Body of pancreas (tissue), 4 donors: ENCODE measurements around the gene TXNDC15. TPM values are rescaled to one million over a fixed set of nuclear protein-coding genes. Genes with fewer than 3 reads are reported as not detected.

Experiments used
- ATAC-seq: fragments of 150-250 bp; one replicate; pipeline ENCODE4 v1.9.1; 2016
- DNase-seq, 4 donors: peaks; one replicate each; pipeline ENCODE4 v3.0.0-alpha.2; 2019
- H3K27ac ChIP-seq, 4 donors: fragments of 200-600 bp; sonication (generic); 1 replicate in 3 of 4; 2 replicates in 1 of 4; pipeline versions ENCODE4 v1.5.1 to v1.6.1; 2016 to 2019; ENCODE audit warnings: mild to moderate bottlenecking in 1 of 4, mixed read lengths in 1 of 4, moderate library complexity in 1 of 4
- H3K27me3 ChIP-seq, 2 donors: fragments of 200-600 bp; sonication (generic); one replicate each; pipeline ENCODE4 v1.6.0; 2016; ENCODE audit warnings: mild to moderate bottlenecking in 1 of 2
- H3K36me3 ChIP-seq, 2 donors: fragments of 200-600 bp; sonication (generic); replicated peaks in 1 of 2; 2 replicates each; pipeline ENCODE4 v1.5.1; 2016; ENCODE audit warnings: low read depth in 2 of 2; ENCODE audit not compliant: insufficient read depth in 1 of 2
- H3K4me1 ChIP-seq: fragments of 200-600 bp; sonication (generic); one replicate; pipeline ENCODE4 v1.6.0; 2016
- H3K4me3 ChIP-seq, 2 donors: fragments of 200-600 bp; sonication (generic); 1 replicate in 1 of 2; 2 replicates in 1 of 2; pipeline ENCODE4 v1.5.1; 2016 to 2019
- H3K9me3 ChIP-seq, 3 donors: fragments of 200-600 bp; sonication (generic); 1 replicate in 2 of 3; 2 replicates in 1 of 3; pipeline ENCODE4 v1.5.1; 2016
- POLR2A ChIP-seq, 3 donors: fragments of 450-650 bp; IDR thresholded peaks; one replicate each; pipeline ENCODE4 v1.6.1; 2016; ENCODE audit warnings: antibody characterized with exemption in 3 of 3, mild to moderate bottlenecking in 2 of 3
- WGBS, 2 donors: methylation state at CpG; one replicate each; pipeline ENCODE4 v1.1.5; 2017; 5-methylcytosine and 5-hydroxymethylcytosine counted together
- intact Hi-C: fragments of 100-400 bp; cut with DNase I; formaldehyde crosslinking; loops from one replicate; pipeline ENCODE4 v1.15.1; 2023
- total RNA-seq, 2 donors: library from RNA; depleted of rRNA; stranded (reverse); fragments of >200 nt; gene quantifications; one replicate each; pipeline ENCODE4 v1.1.0, GENCODE V29; 2016
- TF ChIP-seq, protein P1 (sequence below), 7 experiments: fragments of 450-650 bp in 4 of 7; fragments of 200-600 bp in 3 of 7; sonication (generic) in 3 of 7; IDR thresholded peaks; one replicate each; pipeline ENCODE4 v1.5.1; 2016 to 2019; ENCODE audit warnings: antibody characterized with exemption in 7 of 7

TXNDC15 gene, protein sequence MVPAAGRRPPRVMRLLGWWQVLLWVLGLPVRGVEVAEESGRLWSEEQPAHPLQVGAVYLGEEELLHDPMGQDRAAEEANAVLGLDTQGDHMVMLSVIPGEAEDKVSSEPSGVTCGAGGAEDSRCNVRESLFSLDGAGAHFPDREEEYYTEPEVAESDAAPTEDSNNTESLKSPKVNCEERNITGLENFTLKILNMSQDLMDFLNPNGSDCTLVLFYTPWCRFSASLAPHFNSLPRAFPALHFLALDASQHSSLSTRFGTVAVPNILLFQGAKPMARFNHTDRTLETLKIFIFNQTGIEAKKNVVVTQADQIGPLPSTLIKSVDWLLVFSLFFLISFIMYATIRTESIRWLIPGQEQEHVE
- total RNA-seq = 10 to 100 TPM; 50.4 to 74.5 TPM

DNA sequence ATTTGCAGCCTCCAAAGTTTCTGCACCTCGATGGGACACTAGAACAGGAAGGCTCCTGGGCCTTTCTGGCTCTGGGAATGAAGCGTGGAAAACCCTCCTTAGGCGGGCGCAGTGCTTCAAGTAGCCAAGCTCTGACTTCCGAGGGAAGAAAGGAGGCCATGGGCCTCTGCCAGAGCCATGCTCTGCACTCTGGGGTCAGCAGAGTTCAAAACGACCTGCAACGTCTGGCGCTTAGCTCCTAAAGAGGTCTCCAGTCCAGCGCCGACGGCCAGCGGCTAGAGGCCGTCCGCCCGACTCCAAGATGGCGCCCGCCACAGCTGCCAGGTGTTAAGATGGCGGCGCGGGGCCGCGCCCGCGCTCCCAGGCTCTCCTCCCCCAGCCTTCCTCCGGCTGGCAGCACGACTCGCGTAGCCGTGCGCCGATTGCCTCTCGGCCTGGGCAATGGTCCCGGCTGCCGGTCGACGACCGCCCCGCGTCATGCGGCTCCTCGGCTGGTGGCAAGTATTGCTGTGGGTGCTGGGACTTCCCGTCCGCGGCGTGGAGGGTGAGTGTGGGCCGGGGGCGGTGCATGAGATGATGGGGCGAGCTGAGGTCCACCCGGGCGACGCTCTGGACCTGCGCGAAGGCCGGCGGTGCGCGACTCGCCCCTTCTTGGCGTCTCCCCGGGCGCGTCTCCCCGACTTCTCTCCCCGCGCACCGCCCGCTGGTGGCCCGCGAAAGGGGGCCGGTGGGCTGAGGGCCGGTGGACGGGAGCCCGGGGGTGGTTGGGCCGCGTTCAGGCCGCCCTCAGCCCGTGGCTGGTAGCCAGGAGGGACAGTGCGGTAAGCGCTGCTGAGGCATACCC lies at the start of gene TXNDC15:
Gene TXNDC15, plus strand, starts transcription at position 385 of the 844 bp plus-strand sequence. Its CDS starts 57 bp downstream, at position 442.
- Histone ChIP-seq H3K4me1 (peaks cover 34% of the 10 kb centered on the region), H3K27me3 (no peaks in the 10 kb centered on the region), H3K36me3 (no peaks in the 10 kb centered on the region), H3K9me3 (no peaks in the 10 kb centered on the region), H3K27ac (peak within 1 kb of the TSS; percentile 85 to 88 (median 88)), H3K4me3 (peak within 1 kb of the TSS; percentile 77 to 94)
- peak; percentile 94 for ATAC-seq
- WGBS, 2 donors = 3 to 9% methylated on average over 26 to 76 of the region's 79 CpGs
- peak; percentile 77 to 87 (median 79) for TF ChIP-seq POLR2A (IDR thresholded peaks at IDR 0.05)
- TF ChIP-seq, protein P1, sequence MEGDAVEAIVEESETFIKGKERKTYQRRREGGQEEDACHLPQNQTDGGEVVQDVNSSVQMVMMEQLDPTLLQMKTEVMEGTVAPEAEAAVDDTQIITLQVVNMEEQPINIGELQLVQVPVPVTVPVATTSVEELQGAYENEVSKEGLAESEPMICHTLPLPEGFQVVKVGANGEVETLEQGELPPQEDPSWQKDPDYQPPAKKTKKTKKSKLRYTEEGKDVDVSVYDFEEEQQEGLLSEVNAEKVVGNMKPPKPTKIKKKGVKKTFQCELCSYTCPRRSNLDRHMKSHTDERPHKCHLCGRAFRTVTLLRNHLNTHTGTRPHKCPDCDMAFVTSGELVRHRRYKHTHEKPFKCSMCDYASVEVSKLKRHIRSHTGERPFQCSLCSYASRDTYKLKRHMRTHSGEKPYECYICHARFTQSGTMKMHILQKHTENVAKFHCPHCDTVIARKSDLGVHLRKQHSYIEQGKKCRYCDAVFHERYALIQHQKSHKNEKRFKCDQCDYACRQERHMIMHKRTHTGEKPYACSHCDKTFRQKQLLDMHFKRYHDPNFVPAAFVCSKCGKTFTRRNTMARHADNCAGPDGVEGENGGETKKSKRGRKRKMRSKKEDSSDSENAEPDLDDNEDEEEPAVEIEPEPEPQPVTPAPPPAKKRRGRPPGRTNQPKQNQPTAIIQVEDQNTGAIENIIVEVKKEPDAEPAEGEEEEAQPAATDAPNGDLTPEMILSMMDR (IDR thresholded peaks at IDR 0.05) = peak in 2 of 7 experiments; percentile 0 to 10
- intact Hi-C loops = no loop called here
- peak; percentile 87 to 89 (median 88) for DNase-seq

DNA sequence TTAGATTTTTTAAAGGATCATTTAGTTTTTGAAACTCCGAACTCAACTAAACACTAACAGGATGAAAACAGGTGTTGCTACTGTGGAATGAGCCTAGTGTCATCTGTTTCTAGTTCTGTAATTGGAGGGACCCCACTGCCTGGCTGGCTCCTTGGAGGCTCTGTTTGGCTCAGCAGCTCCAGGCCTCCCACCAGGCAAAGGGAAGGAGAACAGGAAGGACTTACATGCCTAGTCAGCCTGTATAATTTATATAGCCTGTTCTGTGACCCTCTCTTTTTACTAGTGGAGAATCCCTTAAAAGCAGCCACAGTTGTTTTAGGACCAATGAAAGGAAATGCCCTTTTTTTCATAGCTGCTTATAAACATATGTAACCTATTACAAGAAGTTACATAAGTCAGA lies 49.5 kb upstream of the TXNDC15 start:
- intact Hi-C loops = no loop called here
- Histone ChIP-seq H3K9me3 (no peaks in the 10 kb centered on the region), H3K27ac (no peak overlapping the region), H3K36me3 (peaks cover 6 to 28% of the 10 kb centered on the region in 2 donors), H3K4me3 (no peak overlapping the region), H3K4me1 (no peaks in the 10 kb centered on the region), H3K27me3 (no peaks in the 10 kb centered on the region)
- ATAC-seq (no peak), DNase-seq (no peak)
- WGBS, 2 donors = 100% methylated on average over 1 of the region's 1 CpG
- no peak for TF ChIP-seq POLR2A (IDR thresholded peaks at IDR 0.05)
- TF ChIP-seq, protein P1 (IDR thresholded peaks at IDR 0.05) = no peak

DNA sequence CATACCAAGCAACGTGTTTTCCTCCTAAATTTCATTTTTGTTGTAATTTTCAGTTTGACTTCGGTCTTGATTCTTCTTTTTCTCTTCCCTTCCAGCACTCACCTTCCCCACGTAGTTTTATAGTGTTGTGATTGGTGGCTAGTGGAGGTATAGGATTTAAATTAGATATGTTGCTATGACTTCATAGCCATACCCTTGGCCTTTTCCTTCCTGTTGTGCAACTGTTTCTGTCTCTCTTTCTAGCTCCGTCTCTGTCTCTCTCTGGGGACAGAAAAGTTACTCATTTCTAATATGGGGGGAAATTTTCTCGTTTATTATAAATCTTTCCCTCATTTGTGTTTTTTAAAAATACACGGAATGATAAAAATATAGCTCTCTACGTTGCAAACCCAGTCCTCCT lies 49.0 kb upstream of the TXNDC15 start:
- Histone ChIP-seq H3K27ac (no peak overlapping the region), H3K36me3 (peaks cover under 1 to 28% of the 10 kb centered on the region in 2 donors), H3K4me1 (no peaks in the 10 kb centered on the region), H3K27me3 (no peaks in the 10 kb centered on the region), H3K4me3 (no peak overlapping the region), H3K9me3 (no peaks in the 10 kb centered on the region)
- TF ChIP-seq, protein P1 (IDR thresholded peaks at IDR 0.05) = no peak
- TF ChIP-seq POLR2A (IDR thresholded peaks at IDR 0.05) = no peak
- DNase-seq = no peak
- WGBS, 2 donors = 83 to 89% methylated on average over 7 of the region's 7 CpGs
- ATAC-seq = no peak
- intact Hi-C loops = no loop called here

DNA sequence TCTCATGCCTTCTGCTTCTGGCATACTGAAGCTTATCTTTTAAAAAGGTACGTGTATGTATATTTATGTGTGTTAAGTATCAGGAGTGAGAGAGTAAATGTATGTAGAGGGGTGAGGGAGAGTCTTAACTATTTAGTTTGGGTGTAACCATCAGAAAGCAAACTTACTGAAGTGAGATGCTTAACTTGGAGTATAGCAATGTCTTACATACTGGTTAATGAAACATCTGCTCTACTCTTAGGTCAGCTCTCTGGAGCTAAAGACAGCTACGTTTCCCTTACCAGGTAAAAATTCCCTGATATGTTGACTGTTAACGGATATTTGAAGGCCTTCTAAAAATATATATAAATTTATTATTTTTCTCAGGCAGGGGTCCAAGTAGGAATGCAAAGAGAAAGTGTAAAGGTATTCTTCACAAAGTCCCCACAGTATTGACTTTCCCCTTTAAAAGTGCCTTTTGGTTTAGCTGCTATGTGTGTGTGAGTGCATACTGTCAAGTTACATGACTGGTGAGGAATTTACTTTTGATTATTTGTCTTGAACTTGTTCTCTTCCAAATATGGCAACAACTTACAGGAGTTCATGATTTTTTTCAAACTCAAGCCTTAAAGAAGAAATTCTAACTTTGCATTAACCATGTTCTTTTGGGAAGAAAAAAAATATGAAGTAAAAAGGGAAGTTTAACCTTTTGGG lies 40.7 kb upstream of the TXNDC15 start:
- DNase-seq (no peak), ATAC-seq (no peak)
- no peak overlapping the region for H3K4me3 ChIP-seq
- H3K9me3 ChIP-seq = no peaks in the 10 kb centered on the region
- no peaks in the 10 kb centered on the region for H3K27me3 ChIP-seq
- TF ChIP-seq POLR2A (IDR thresholded peaks at IDR 0.05) = no peak
- TF ChIP-seq, protein P1 (IDR thresholded peaks at IDR 0.05) = no peak
- 75 to 90% methylated on average over 3 of the region's 3 CpGs for WGBS, 2 donors
- intact Hi-C loops = no loop called here
- H3K4me1 ChIP-seq = peaks cover 16% of the 10 kb centered on the region
- H3K27ac ChIP-seq = no peak overlapping the region
- H3K36me3 ChIP-seq = peaks cover 0 to 6% of the 10 kb centered on the region in 2 donors
